HCT116 (cell line): Measurements from ENCODE around the gene TAGLN2. TPM values are rescaled to one million over a fixed set of nuclear protein-coding genes. Genes with fewer than 3 reads are reported as not detected.

ENCODE experiments used
- ATAC-seq: fragments of 200-7000 bp; cut with Tn5 transposase; 2 replicates; pipeline ENCODE4 v1.9.1; 2020; ENCODE audit warnings: mild to moderate bottlenecking, moderate library complexity
- BruUV-seq: library from RNA; stranded (reverse); fragments of 400-500 nt; replicated peaks from 2 replicates; lab custom pipeline; 2021; lab: Mats Ljungman, UMichigan
- CTCF ChIA-PET: fragments of 300-600 bp; sonication (Branson Sonifier 250); formaldehyde crosslinking; loops from one replicate; lab custom pipeline; 2021; ENCODE audit warnings: antibody characterized with exemption; lab: Charles Lee
- POLR2A ChIA-PET: fragments of 300-600, 350-600 bp; sonication (Branson Sonifier 250); formaldehyde crosslinking; loops from one replicate; lab custom pipeline; 2021; ENCODE audit warnings: antibody characterized with exemption; lab: Charles Lee
- RAD21 ChIA-PET, 2 experiments: fragments of 300-600 bp; sonication (Branson Sonifier 250); formaldehyde crosslinking; loops; one replicate each; lab custom pipeline; 2023; ENCODE audit warnings: low total read pairs in 2 of 2; ENCODE audit not compliant: uncharacterized antibody in 2 of 2, unreplicated experiment in 2 of 2, low non-redundant PET in 1 of 2; lab: Charles Lee
- DNase-seq: peaks from one replicate; pipeline ENCODE4 v3.0.0-alpha.2; 2010; ENCODE audit warnings: low read depth, low spot score
- H2AFZ ChIP-seq: fragments of 200-600 bp; shearing (Covaris generic), sonication (generic); 2 replicates; pipeline ENCODE4 v1.6.1; 2017; ENCODE audit warnings: low read depth, mixed run types, mixed read lengths, antibody characterized with exemption, low read length; ENCODE audit not compliant: poor library complexity, severe bottlenecking
- H3K27ac ChIP-seq: 2 replicates; pipeline ENCODE4 v1.5.1; 2012; ENCODE audit warnings: low read depth, low read length
- H3K27me3 ChIP-seq: fragments of 200-600 bp; sonication (generic); 2 replicates; pipeline ENCODE4 v1.6.1; 2016; ENCODE audit warnings: mixed run types, low read length, mixed read lengths; ENCODE audit not compliant: insufficient read depth
- H3K36me3 ChIP-seq, 2 experiments: fragments of 200-500 bp in 1 of 2; fragments of 200-600 bp in 1 of 2; sonication (Bioruptor generic) in 1 of 2; sonication (generic) in 1 of 2; 2 replicates each; pipeline versions ENCODE4 v1.5.1 to v1.6.1; 2014 to 2016; ENCODE audit warnings: low read length in 2 of 2, inconsistent platforms in 1 of 2, mixed read lengths in 1 of 2, mixed run types in 1 of 2; ENCODE audit not compliant: insufficient read depth in 2 of 2, control insufficient read depth in 1 of 2
- H3K4me1 ChIP-seq, 2 experiments: fragments of 200-600 bp in 1 of 2; sonication (generic) in 1 of 2; 2 replicates each; pipeline versions ENCODE4 v1.5.1 to v1.6.1; 2012 to 2017; ENCODE audit warnings: low read length in 2 of 2, inconsistent platforms in 1 of 2, mild to moderate bottlenecking in 1 of 2, mixed read lengths in 1 of 2, mixed run types in 1 of 2, moderate library complexity in 1 of 2; ENCODE audit not compliant: insufficient read depth in 2 of 2, control insufficient read depth in 1 of 2
- H3K4me2 ChIP-seq: fragments of 200-600 bp; sonication (generic); 2 replicates; pipeline ENCODE4 v1.6.1; 2017; ENCODE audit warnings: mixed run types, low read length, mixed read lengths
- H3K4me3 ChIP-seq, 2 experiments: fragments of 200-600 bp in 1 of 2; sonication (generic) in 1 of 2; replicated peaks in 1 of 2; 2 replicates each; pipeline ENCODE4 v1.5.1; 2011 to 2016; ENCODE audit warnings: low read length in 2 of 2, control low read depth in 1 of 2, low read depth in 1 of 2, mild to moderate bottlenecking in 1 of 2, mixed read lengths in 1 of 2, mixed run types in 1 of 2
- H3K79me2 ChIP-seq: fragments of 200-600 bp; sonication (generic); 2 replicates; pipeline ENCODE4 v1.6.1; 2017; ENCODE audit warnings: mild to moderate bottlenecking, mixed run types, low read length, moderate library complexity, mixed read lengths; ENCODE audit not compliant: insufficient read depth
- H3K9ac ChIP-seq: fragments of 200-600 bp; sonication (generic); 2 replicates; pipeline ENCODE4 v1.6.1; 2016; ENCODE audit warnings: low read length, mixed read lengths
- H3K9me2 ChIP-seq: fragments of 200-600 bp; sonication (generic), shearing (Covaris generic); 2 replicates; pipeline ENCODE4 v1.6.1; 2017; ENCODE audit warnings: mixed run types, mild to moderate bottlenecking, moderate library complexity; ENCODE audit not compliant: insufficient read depth
- H3K9me3 ChIP-seq, 2 experiments: fragments of 200-500 bp in 1 of 2; fragments of 200-600 bp in 1 of 2; sonication (Bioruptor generic) in 1 of 2; sonication (generic) in 1 of 2; 2 replicates each; pipeline ENCODE4 v1.6.1; 2014 to 2017; ENCODE audit warnings: low read length in 2 of 2, mixed read lengths in 2 of 2, inconsistent platforms in 1 of 2, low read depth in 1 of 2, mild to moderate bottlenecking in 1 of 2, mixed run types in 1 of 2, moderate library complexity in 1 of 2; ENCODE audit not compliant: control insufficient read depth in 1 of 2, insufficient read depth in 1 of 2
- H4K20me1 ChIP-seq: fragments of 200-600 bp; sonication (generic), shearing (Covaris generic); 2 replicates; pipeline ENCODE4 v1.6.1; 2017; ENCODE audit warnings: mixed run types, mild to moderate bottlenecking, moderate library complexity; ENCODE audit not compliant: insufficient read depth
- CEBPB ChIP-seq: IDR thresholded peaks from 2 replicates; pipeline ENCODE4 v1.6.1; 2012; ENCODE audit warnings: low read depth
- EGR1 ChIP-seq: IDR thresholded peaks from 2 replicates; pipeline ENCODE4 v1.6.1; 2012; ENCODE audit warnings: low read depth
- ELF1 ChIP-seq: IDR thresholded peaks from 2 replicates; pipeline ENCODE4 v1.6.1; 2012; ENCODE audit warnings: low read depth, borderline replicate concordance
- EZH2 ChIP-seq: fragments of 200-600 bp; sonication (generic); IDR thresholded peaks from 2 replicates; pipeline ENCODE4 v1.6.1; 2017; ENCODE audit warnings: antibody characterized with exemption, mixed run types
- EZH2phosphoT487 ChIP-seq: fragments of 200-600 bp; IDR thresholded peaks from 2 replicates; pipeline ENCODE4 v1.6.1; 2018; ENCODE audit warnings: antibody characterized with exemption, borderline replicate concordance
- FOSL1 ChIP-seq: IDR thresholded peaks from 2 replicates; pipeline ENCODE4 v1.6.1; 2012; ENCODE audit warnings: low read depth
- JUND ChIP-seq: IDR thresholded peaks from 2 replicates; pipeline ENCODE4 v1.6.1; 2012
- POLR2A ChIP-seq: IDR thresholded peaks from 2 replicates; pipeline ENCODE4 v1.7.0; 2011; ENCODE audit warnings: borderline replicate concordance; ENCODE audit not compliant: insufficient read depth, insufficient read length; ENCODE audit errors: extremely low read depth
- POLR2AphosphoS5 ChIP-seq: IDR thresholded peaks from 2 replicates; pipeline ENCODE4 v1.6.1; 2011; ENCODE audit warnings: mild to moderate bottlenecking, low read depth, low read length, moderate library complexity
- SIN3A ChIP-seq: IDR thresholded peaks from 2 replicates; pipeline ENCODE4 v1.6.1; 2012; ENCODE audit warnings: low read depth
- SP1 ChIP-seq: IDR thresholded peaks from 2 replicates; pipeline ENCODE4 v1.6.1; 2012; ENCODE audit warnings: low read depth
- SRF ChIP-seq: IDR thresholded peaks from 2 replicates; pipeline ENCODE4 v1.6.1; 2012; ENCODE audit warnings: low read depth
- TCF7L2 ChIP-seq: IDR thresholded peaks from 2 replicates; pipeline ENCODE4 v1.7.0; 2011; ENCODE audit warnings: borderline replicate concordance, inconsistent platforms; ENCODE audit not compliant: insufficient read depth, insufficient read length; ENCODE audit errors: extremely low read depth
- YY1 ChIP-seq: IDR thresholded peaks from 2 replicates; pipeline ENCODE4 v1.6.1; 2011; ENCODE audit warnings: low read length, low read depth, moderate library complexity, mild to moderate bottlenecking; ENCODE audit not compliant: insufficient replicate concordance; ENCODE audit errors: extremely low read depth
- ZFX ChIP-seq: fragments of 450-650 bp; IDR thresholded peaks from 2 replicates; pipeline ENCODE4 v1.6.1; 2017
- intact Hi-C: fragments of 100-400 bp; cut with micrococcal nuclease; formaldehyde crosslinking; loops from 2 replicates; pipeline ENCODE4 v1.10.0; 2022
- total RNA-seq: library from RNA; stranded (reverse); gene quantifications from one replicate; pipeline ENCODE4 v1.2.1, GENCODE V29; 2021; ENCODE audit not compliant: unreplicated experiment
- TF ChIP-seq, protein P1 (sequence below), 3 experiments: fragments of 200-600 bp in 1 of 3; sonication (generic) in 1 of 3; IDR thresholded peaks in 2 of 3; conservative IDR thresholded peaks in 1 of 3; 2 replicates each; pipeline ENCODE4 v1.5.1; 2012 to 2017; ENCODE audit warnings: low read depth in 2 of 3, low read length in 2 of 3, antibody characterized with exemption in 1 of 3, borderline replicate concordance in 1 of 3, control low read depth in 1 of 3, mild to moderate bottlenecking in 1 of 3, mixed read lengths in 1 of 3, mixed run types in 1 of 3, moderate library complexity in 1 of 3; ENCODE audit not compliant: insufficient read depth in 1 of 3
- TF ChIP-seq, protein P2 (sequence below): IDR thresholded peaks from 2 replicates; pipeline ENCODE4 v1.6.1; 2011; ENCODE audit warnings: mild to moderate bottlenecking, low read length, moderate library complexity; ENCODE audit not compliant: insufficient replicate concordance; ENCODE audit errors: extremely low read depth
- TF ChIP-seq, protein P3 (sequence below): IDR thresholded peaks from 2 replicates; pipeline ENCODE4 v1.6.1; 2012

TAGLN2 gene
- total RNA-seq, 1 experiment from 2014 or later: 127 TPM

DNA sequence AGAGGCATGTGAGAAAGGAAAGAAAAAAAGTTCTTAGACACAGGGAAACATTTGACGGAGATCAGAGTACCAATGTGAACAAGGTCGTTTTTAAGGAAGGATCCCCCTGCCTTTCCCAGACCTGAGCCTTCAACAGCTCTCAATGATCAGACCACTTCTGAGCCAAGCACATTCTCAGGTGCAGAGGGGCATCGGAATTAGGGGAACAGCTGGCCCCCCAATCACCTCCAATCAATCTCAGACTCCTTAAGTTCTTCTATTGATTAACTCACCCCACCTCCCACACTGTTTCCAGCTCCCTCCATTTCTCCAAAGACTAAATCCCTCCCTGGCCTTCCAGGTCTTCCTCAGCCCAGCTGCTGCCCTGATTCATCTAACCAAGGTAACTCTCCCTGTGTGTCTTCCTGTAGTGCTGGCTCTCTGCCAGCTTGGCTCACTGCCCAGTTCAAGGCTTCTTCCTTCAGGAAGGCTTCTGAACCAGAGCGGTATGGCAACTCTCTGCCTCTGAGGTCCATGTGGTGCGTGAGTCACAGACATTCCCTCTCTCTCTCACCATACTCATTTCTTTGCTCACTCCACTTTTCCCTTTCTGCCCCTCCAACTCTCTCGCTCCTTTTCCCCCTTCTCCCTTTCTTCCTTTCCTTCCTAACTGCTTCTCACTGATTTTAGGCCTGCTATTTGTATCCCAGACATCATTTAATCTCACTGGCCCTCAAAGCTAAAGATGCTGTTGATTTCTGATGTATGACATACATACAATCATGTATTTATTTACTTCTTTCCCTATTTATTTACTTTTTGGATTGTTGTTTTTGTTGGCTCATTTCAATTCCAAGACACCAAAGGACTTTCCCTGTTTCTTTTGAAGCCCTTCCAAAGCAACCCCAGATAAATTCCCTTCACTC, 43.4 kb downstream of the TAGLN2 start (continued):
- TF ChIP-seq, protein P1, sequence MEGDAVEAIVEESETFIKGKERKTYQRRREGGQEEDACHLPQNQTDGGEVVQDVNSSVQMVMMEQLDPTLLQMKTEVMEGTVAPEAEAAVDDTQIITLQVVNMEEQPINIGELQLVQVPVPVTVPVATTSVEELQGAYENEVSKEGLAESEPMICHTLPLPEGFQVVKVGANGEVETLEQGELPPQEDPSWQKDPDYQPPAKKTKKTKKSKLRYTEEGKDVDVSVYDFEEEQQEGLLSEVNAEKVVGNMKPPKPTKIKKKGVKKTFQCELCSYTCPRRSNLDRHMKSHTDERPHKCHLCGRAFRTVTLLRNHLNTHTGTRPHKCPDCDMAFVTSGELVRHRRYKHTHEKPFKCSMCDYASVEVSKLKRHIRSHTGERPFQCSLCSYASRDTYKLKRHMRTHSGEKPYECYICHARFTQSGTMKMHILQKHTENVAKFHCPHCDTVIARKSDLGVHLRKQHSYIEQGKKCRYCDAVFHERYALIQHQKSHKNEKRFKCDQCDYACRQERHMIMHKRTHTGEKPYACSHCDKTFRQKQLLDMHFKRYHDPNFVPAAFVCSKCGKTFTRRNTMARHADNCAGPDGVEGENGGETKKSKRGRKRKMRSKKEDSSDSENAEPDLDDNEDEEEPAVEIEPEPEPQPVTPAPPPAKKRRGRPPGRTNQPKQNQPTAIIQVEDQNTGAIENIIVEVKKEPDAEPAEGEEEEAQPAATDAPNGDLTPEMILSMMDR (IDR thresholded peaks at IDR 0.05 in 2 of 3, conservative IDR thresholded peaks at IDR 0.05 in 1 of 3; ENCODE audit: borderline replicate concordance in 1 of 3, insufficient read depth in 1 of 3, low read depth in 2 of 3, low read length in 2 of 3): no peak
- no peak for TF ChIP-seq EZH2phosphoT487
- TF ChIP-seq ELF1: peak; percentile 56; the same call in 1 of the 2 replicates

DNA sequence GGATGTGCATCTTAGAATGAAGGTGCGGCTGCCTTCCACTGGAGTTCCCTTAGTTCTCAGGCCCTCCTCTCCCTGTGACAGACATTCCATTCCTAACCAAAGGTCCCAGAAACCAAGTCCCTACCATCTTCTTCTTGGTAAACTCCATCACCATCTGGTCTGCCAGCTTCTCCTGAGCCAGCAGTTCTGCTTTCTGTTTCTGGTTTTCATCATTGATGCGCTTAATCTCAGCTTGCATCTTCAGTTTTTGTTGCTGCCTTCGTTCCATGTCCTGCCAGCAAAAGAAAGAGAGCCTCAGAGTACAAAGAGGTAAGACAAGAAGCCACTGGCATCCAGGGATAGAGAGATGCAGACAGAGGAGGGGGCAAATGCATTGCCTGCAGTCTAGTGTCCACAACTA, 44.9 kb downstream of the TAGLN2 start:
- TF ChIP-seq SP1: no peak
- no peak for TF ChIP-seq CEBPB
- TF ChIP-seq POLR2A: no peak
- no peak for TF ChIP-seq YY1
- TF ChIP-seq TCF7L2: no peak
- no peak for TF ChIP-seq POLR2AphosphoS5
- TF ChIP-seq, protein P2, sequence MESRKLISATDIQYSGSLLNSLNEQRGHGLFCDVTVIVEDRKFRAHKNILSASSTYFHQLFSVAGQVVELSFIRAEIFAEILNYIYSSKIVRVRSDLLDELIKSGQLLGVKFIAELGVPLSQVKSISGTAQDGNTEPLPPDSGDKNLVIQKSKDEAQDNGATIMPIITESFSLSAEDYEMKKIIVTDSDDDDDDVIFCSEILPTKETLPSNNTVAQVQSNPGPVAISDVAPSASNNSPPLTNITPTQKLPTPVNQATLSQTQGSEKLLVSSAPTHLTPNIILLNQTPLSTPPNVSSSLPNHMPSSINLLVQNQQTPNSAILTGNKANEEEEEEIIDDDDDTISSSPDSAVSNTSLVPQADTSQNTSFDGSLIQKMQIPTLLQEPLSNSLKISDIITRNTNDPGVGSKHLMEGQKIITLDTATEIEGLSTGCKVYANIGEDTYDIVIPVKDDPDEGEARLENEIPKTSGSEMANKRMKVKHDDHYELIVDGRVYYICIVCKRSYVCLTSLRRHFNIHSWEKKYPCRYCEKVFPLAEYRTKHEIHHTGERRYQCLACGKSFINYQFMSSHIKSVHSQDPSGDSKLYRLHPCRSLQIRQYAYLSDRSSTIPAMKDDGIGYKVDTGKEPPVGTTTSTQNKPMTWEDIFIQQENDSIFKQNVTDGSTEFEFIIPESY: no peak
- TF ChIP-seq JUND: no peak
- TF ChIP-seq EGR1: no peak
- no peak for TF ChIP-seq SIN3A
- TF ChIP-seq ZFX: no peak
- TF ChIP-seq FOSL1: no peak
- TF ChIP-seq, protein P1 (IDR thresholded peaks at IDR 0.05 in 2 of 3, conservative IDR thresholded peaks at IDR 0.05 in 1 of 3; ENCODE audit: borderline replicate concordance in 1 of 3, insufficient read depth in 1 of 3, low read depth in 2 of 3, low read length in 2 of 3): no peak
- no peak for TF ChIP-seq EZH2
- TF ChIP-seq, protein P3, sequence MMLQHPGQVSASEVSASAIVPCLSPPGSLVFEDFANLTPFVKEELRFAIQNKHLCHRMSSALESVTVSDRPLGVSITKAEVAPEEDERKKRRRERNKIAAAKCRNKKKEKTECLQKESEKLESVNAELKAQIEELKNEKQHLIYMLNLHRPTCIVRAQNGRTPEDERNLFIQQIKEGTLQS: no peak
- no peak for TF ChIP-seq SRF
- intact Hi-C loops: no loop called here
- Histone ChIP-seq H3K4me1 (peaks cover 21 to 37% of the 10 kb centered on the region in 2 experiments), H3K4me3 (no peak overlapping the region), H3K27ac (no peak overlapping the region), H3K36me3 (no peaks in the 10 kb centered on the region), H3K4me2 (no peak overlapping the region), H3K9me2 (no peaks in the 10 kb centered on the region), H3K27me3 (no peaks in the 10 kb centered on the region), H3K9ac (no peak overlapping the region), H3K9me3 (no peaks in the 10 kb centered on the region), H4K20me1 (no peaks in the 10 kb centered on the region), H2AFZ (no peak overlapping the region), H3K79me2 (no peaks in the 10 kb centered on the region)
- BruUV-seq: no TSS peak
- POLR2A ChIA-PET: interaction anchor here (1.0 kb wide), 1 partner anchor 10 kb away, joined by 3 read pairs; no protein-coding TSS in a partner anchor
- no peak for DNase-seq
- RAD21 ChIA-PET: no interaction called here
- CTCF ChIA-PET: interaction anchor here (1.3 to 1.9 kb wide), 3 partner anchors 10 to 90 kb away, joined by 3 to 5 read pairs (median 5); no protein-coding TSS in a partner anchor
- no peak for ATAC-seq
